K562 (cell line): ENCODE measurements around the gene RACGAP1. TPM values are rescaled to one million over a fixed set of nuclear protein-coding genes. Genes with fewer than 3 reads are reported as not detected.
A peak's percentile ranks its signal among the peaks of the same experiment; 100 is the strongest.

ENCODE experiments used
- ATF3 ChIP-seq, 2 experiments: fragments of 450-650 bp in 1 of 2; sonication (generic) in 1 of 2; formaldehyde crosslinking in 1 of 2; IDR thresholded peaks in 1 of 2; conservative IDR thresholded peaks in 1 of 2; 2 replicates each; pipeline versions ENCODE4 v1.6.1 to v1.8.1; 2016 to 2023; ENCODE audit warnings: mild to moderate bottlenecking in 2 of 2, moderate library complexity in 2 of 2, inconsistent platforms in 1 of 2, missing genetic modification reagents in 1 of 2
- EHMT2 ChIP-seq: fragments of 450-650 bp; IDR thresholded peaks from 2 replicates; pipeline ENCODE4 v1.6.1; 2018; ENCODE audit warnings: antibody characterized with exemption
- ID3 ChIP-seq, 2 experiments: fragments of 250-450 bp in 1 of 2; fragments of 450-650 bp in 1 of 2; sonication (Bioruptor Pico) in 1 of 2; IDR thresholded peaks; 2 replicates each; pipeline versions ENCODE4 v1.6.1 to v1.8.0; 2016 to 2021; ENCODE audit warnings: mild to moderate bottlenecking in 2 of 2, moderate library complexity in 2 of 2, missing compliant biosample characterization in 1 of 2, missing genetic modification characterization in 1 of 2
- PTRF ChIP-seq: fragments of 450-650 bp; IDR thresholded peaks from 2 replicates; pipeline ENCODE4 v1.6.1; 2016; ENCODE audit warnings: mild to moderate bottlenecking, missing genetic modification characterization, missing compliant biosample characterization
- SIN3A ChIP-seq, 2 experiments: fragments of 150-350 bp in 1 of 2; IDR thresholded peaks; 2 replicates each; pipeline ENCODE4 v1.6.1; 2011 to 2016; ENCODE audit warnings: borderline replicate concordance in 2 of 2, low read depth in 2 of 2, low read length in 2 of 2, mild to moderate bottlenecking in 2 of 2, moderate library complexity in 2 of 2; ENCODE audit not compliant: control insufficient read depth in 1 of 2
- SIN3B ChIP-seq: fragments of 450-650 bp; IDR thresholded peaks from 2 replicates; pipeline ENCODE4 v1.6.1; 2017; ENCODE audit warnings: low read depth, mild to moderate bottlenecking, moderate library complexity
- THRA ChIP-seq: fragments of 450-650 bp; IDR thresholded peaks from 2 replicates; pipeline ENCODE4 v1.6.1; 2017; ENCODE audit warnings: mild to moderate bottlenecking, moderate library complexity
- ZNF436 ChIP-seq: fragments of 250-450, 450-650 bp; sonication (Bioruptor Pico); formaldehyde crosslinking; IDR thresholded peaks from 2 replicates; pipeline ENCODE4 v1.7.0; 2020; ENCODE audit warnings: mild to moderate bottlenecking
- ZNF639 ChIP-seq, 2 experiments: fragments of 200-800 bp in 1 of 2; sonication (Bioruptor generic) in 1 of 2; sonication (generic) in 1 of 2; formaldehyde crosslinking in 1 of 2; IDR thresholded peaks in 1 of 2; conservative IDR thresholded peaks in 1 of 2; 2 replicates each; pipeline versions ENCODE4 v1.5.0 to v1.6.1; 2016 to 2020; ENCODE audit warnings: missing compliant biosample characterization in 1 of 2, missing genetic modification characterization in 1 of 2, missing genetic modification reagents in 1 of 2
- polyA plus RNA-seq, 8 experiments: library from polyadenylated mRNA; depleted of rRNA in 4 of 8; stranded (reverse) in 5 of 8; unstranded in 3 of 8; fragments of >200 nt; fragmentation: Nextera tagmentation in 2 of 8; fragmentation: Illumina TruSeq in 1 of 8; extraction: Ambion mirVana in 2 of 8; extraction: Trizol in 1 of 8; gene quantifications; 2 replicates each; pipeline versions ENCODE4 v1.2.1 to v1.2.3, GENCODE V29; 2011 to 2014; ENCODE audit warnings: inconsistent platforms in 1 of 8, missing spikeins in 1 of 8
- total RNA-seq, 7 experiments: library from RNA; depleted of rRNA in 6 of 7; stranded (reverse); fragments of >200 nt in 6 of 7; fragmentation: Illumina TruSeq in 2 of 7; extraction: Trizol in 2 of 7; gene quantifications; 2 replicates each; pipeline versions ENCODE4 v1.2.1 to v1.2.3, GENCODE V29; 2011 to 2021; ENCODE audit warnings: low replicate concordance in 1 of 7
- TF ChIP-seq, protein P1 (sequence below), 2 experiments: fragments of 450-650 bp in 1 of 2; sonication (generic) in 1 of 2; formaldehyde crosslinking in 1 of 2; IDR thresholded peaks; 2 replicates each; pipeline versions ENCODE4 v1.7.1 to v1.9.0; 2016 to 2022; ENCODE audit warnings: inconsistent platforms in 1 of 2, mild to moderate bottlenecking in 1 of 2, missing genetic modification reagents in 1 of 2

The RACGAP1 gene
- total and polyA plus RNA-seq, 9 of the 15 experiments (the other 6 are each of a cell fraction or from before 2014, with no cell fraction given), result 56.4 to 92.9 (median 71.8) TPM

GRCh38 chr12:49967042-49967776 is 58.1 kb downstream of the RACGAP1 start (continued):
- TF ChIP-seq, protein P1, sequence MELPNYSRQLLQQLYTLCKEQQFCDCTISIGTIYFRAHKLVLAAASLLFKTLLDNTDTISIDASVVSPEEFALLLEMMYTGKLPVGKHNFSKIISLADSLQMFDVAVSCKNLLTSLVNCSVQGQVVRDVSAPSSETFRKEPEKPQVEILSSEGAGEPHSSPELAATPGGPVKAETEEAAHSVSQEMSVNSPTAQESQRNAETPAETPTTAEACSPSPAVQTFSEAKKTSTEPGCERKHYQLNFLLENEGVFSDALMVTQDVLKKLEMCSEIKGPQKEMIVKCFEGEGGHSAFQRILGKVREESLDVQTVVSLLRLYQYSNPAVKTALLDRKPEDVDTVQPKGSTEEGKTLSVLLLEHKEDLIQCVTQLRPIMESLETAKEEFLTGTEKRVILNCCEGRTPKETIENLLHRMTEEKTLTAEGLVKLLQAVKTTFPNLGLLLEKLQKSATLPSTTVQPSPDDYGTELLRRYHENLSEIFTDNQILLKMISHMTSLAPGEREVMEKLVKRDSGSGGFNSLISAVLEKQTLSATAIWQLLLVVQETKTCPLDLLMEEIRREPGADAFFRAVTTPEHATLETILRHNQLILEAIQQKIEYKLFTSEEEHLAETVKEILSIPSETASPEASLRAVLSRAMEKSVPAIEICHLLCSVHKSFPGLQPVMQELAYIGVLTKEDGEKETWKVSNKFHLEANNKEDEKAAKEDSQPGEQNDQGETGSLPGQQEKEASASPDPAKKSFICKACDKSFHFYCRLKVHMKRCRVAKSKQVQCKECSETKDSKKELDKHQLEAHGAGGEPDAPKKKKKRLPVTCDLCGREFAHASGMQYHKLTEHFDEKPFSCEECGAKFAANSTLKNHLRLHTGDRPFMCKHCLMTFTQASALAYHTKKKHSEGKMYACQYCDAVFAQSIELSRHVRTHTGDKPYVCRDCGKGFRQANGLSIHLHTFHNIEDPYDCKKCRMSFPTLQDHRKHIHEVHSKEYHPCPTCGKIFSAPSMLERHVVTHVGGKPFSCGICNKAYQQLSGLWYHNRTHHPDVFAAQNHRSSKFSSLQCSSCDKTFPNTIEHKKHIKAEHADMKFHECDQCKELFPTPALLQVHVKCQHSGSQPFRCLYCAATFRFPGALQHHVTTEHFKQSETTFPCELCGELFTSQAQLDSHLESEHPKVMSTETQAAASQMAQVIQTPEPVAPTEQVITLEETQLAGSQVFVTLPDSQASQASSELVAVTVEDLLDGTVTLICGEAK (IDR thresholded peaks at IDR 0.05), result peak; percentile 52; the same call in 1 of the 2 replicates
- TF ChIP-seq, protein P1 (CRISPR knock-in tag; IDR thresholded peaks at IDR 0.05), result no peak
- TF ChIP-seq SIN3A (IDR thresholded peaks at IDR 0.05; ENCODE audit: borderline replicate concordance in 2 of 2, control insufficient read depth in 1 of 2, low read depth in 2 of 2, low read length in 2 of 2), result no peak
- no peak for TF ChIP-seq ID3 (CRISPR knock-in tag; IDR thresholded peaks at IDR 0.05)
- TF ChIP-seq ID3 (tag; IDR thresholded peaks at IDR 0.05), result peak; percentile 14; the same call in 1 of the 2 replicates
- TF ChIP-seq THRA, result no peak
- no peak for TF ChIP-seq ZNF639 (CRISPR knock-in tag; conservative IDR thresholded peaks at IDR 0.05 in 1 of 2, IDR thresholded peaks at IDR 0.05 in 1 of 2)
- no peak for TF ChIP-seq ATF3 (IDR thresholded peaks at IDR 0.05)
- 0 out of 2 replicates have a peak, but pooled peaks have one; percentile 7 for TF ChIP-seq ATF3 (CRISPR knock-in tag; conservative IDR thresholded peaks at IDR 0.05)
- TF ChIP-seq PTRF (tag), result no peak
- 0 out of 2 replicates have a peak, but pooled peaks have one; percentile 32 for TF ChIP-seq SIN3B
- peak; percentile 79 for TF ChIP-seq EHMT2
- no peak for TF ChIP-seq ZNF436 (CRISPR knock-in tag)
